ENCODE measurements around the gene TRAPPC8. TPM values are rescaled to one million over a fixed set of nuclear protein-coding genes. Genes with fewer than 3 reads are reported as not detected.

The TRAPPC8 gene
- total and polyA plus RNA-seq, 10 of the 15 experiments (the other 5 are each of a cell fraction or from before 2014, with no cell fraction given), result 13.0 to 75.4 (median 24.8) TPM

GRCh38 chr18:31878358-31878757, 64.6 kb downstream of the TRAPPC8 start:
- Histone ChIP-seq H2AFZ (ENCODE audit: control insufficient read depth, low read depth, low read length) (no peak overlapping the region), H3K27ac (ENCODE audit: control insufficient read depth, insufficient read depth) (no peak overlapping the region), H3K79me2 (ENCODE audit: control insufficient read depth, insufficient read depth, low read length) (no peaks in the 10 kb centered on the region), H3K27me3 (replicated peaks in 1 of 2; ENCODE audit: control insufficient read depth in 2 of 2, insufficient read depth in 2 of 2, low read length in 1 of 2) (no peaks in the 10 kb centered on the region), H3K4me2 (ENCODE audit: control insufficient read depth, insufficient read depth) (no peak overlapping the region), H3K9me3 (replicated peaks; ENCODE audit: control insufficient read depth, insufficient read depth, low read length) (peaks cover 2% of the 10 kb centered on the region; the same call in 2 of the 3 replicates), H3K4me3 (no peak overlapping the region), H3K36me3 (ENCODE audit: control insufficient read depth in 2 of 2, insufficient read depth in 2 of 2, low read length in 1 of 2) (peaks cover 4 to 15% of the 10 kb centered on the region in 2 experiments), H3K9ac (ENCODE audit: control insufficient read depth, insufficient read depth, low read length) (no peak overlapping the region), H3K4me1 (ENCODE audit: control insufficient read depth, insufficient read depth, low read length) (no peaks in the 10 kb centered on the region), H4K20me1 (ENCODE audit: control insufficient read depth, insufficient read depth) (no peaks in the 10 kb centered on the region)
- POLR2A ChIA-PET, result interaction anchor here (0.9 kb wide), 1 partner anchor 108 kb away, joined by 6 read pairs; no protein-coding TSS in a partner anchor
- WGBS (ENCODE audit: insufficient coverage, insufficient replicate concordance, low lambda C conversion rate, missing lambda C conversion rate), result 99% methylated on average over 4 of the region's 4 CpGs
- CTCF ChIA-PET, result no interaction called here
- intact Hi-C loops (cut with micrococcal nuclease; ENCODE audit: unreplicated experiment) (no loop called here), in situ Hi-C loops (cut with MboI) (no loop called here)
- DNase-seq (ENCODE audit: low read depth, low spot score), result no peak
- no peak for ATAC-seq
- TF ChIP-seq GABPA (IDR thresholded peaks at IDR 0.05; ENCODE audit: low read depth), result no peak
- TF ChIP-seq FOXK2 (IDR thresholded peaks at IDR 0.05), result no peak
- TF ChIP-seq PRDM15 (CRISPR knock-in tag; IDR thresholded peaks at IDR 0.05), result no peak
- RAD21 ChIA-PET (ENCODE audit: unreplicated experiment), result no interaction called here
- no peak for FAIRE-seq
- SMC1A ChIA-PET (ENCODE audit: uncharacterized antibody, unreplicated experiment), result no interaction called here
- BruUV-seq (replicated peaks), result no TSS peak

GRCh38 chr18:31877900-31878299, 65.0 kb downstream of the TRAPPC8 start:
- H3K9ac ChIP-seq (ENCODE audit: control insufficient read depth, insufficient read depth, low read length), result no peak overlapping the region
- ChIA-PET POLR2A (interaction anchor here (0.9 kb wide), 1 partner anchor 109 kb away, joined by 6 read pairs; no protein-coding TSS in a partner anchor), RAD21 (ENCODE audit: unreplicated experiment) (no interaction called here), SMC1A (ENCODE audit: uncharacterized antibody, unreplicated experiment) (no interaction called here), CTCF (no interaction called here)
- H3K27me3 ChIP-seq (replicated peaks in 1 of 2; ENCODE audit: control insufficient read depth in 2 of 2, insufficient read depth in 2 of 2, low read length in 1 of 2), result no peaks in the 10 kb centered on the region
- intact Hi-C loops (cut with micrococcal nuclease; ENCODE audit: unreplicated experiment), result no loop called here
- no peak overlapping the region for H2AFZ ChIP-seq (ENCODE audit: control insufficient read depth, low read depth, low read length)
- no peak for FAIRE-seq
- no peak overlapping the region for H3K4me3 ChIP-seq
- H3K9me3 ChIP-seq (replicated peaks; ENCODE audit: control insufficient read depth, insufficient read depth, low read length), result peaks cover 2% of the 10 kb centered on the region; the same call in 2 of the 3 replicates
- no peaks in the 10 kb centered on the region for H3K4me1 ChIP-seq (ENCODE audit: control insufficient read depth, insufficient read depth, low read length)
- peaks cover 4 to 15% of the 10 kb centered on the region in 2 experiments for H3K36me3 ChIP-seq (ENCODE audit: control insufficient read depth in 2 of 2, insufficient read depth in 2 of 2, low read length in 1 of 2)
- no peak for ATAC-seq
- H3K79me2 ChIP-seq (ENCODE audit: control insufficient read depth, insufficient read depth, low read length), result no peaks in the 10 kb centered on the region
- H4K20me1 ChIP-seq (ENCODE audit: control insufficient read depth, insufficient read depth), result no peaks in the 10 kb centered on the region
- no TSS peak for BruUV-seq (replicated peaks)
- in situ Hi-C loops (cut with MboI), result no loop called here
- no peak overlapping the region for H3K27ac ChIP-seq (ENCODE audit: control insufficient read depth, insufficient read depth)
- no peak overlapping the region for H3K4me2 ChIP-seq (ENCODE audit: control insufficient read depth, insufficient read depth)
- DNase-seq (ENCODE audit: low read depth, low spot score), result no peak
- 99% methylated on average over 5 of the region's 5 CpGs for WGBS (ENCODE audit: insufficient coverage, insufficient replicate concordance, low lambda C conversion rate, missing lambda C conversion rate)
- TF ChIP-seq RELA (IDR thresholded peaks at IDR 0.05; ENCODE audit: borderline replicate concordance, partially characterized antibody) (no peak), RCOR1 (conservative IDR thresholded peaks at IDR 0.05; ENCODE audit: low read depth, low read length) (no peak), RAD51 (IDR thresholded peaks at IDR 0.05) (no peak), SIN3A (IDR thresholded peaks at IDR 0.05; ENCODE audit: low read depth, low read length) (no peak), TBL1XR1 (IDR thresholded peaks at IDR 0.05; ENCODE audit: low read depth, low read length) (no peak), E2F4 (IDR thresholded peaks at IDR 0.05; ENCODE audit: low read depth, low read length) (no peak), EED (IDR thresholded peaks at IDR 0.05; ENCODE audit: low read depth) (no peak), IKZF1 (conservative IDR thresholded peaks at IDR 0.05) (no peak), RBBP5 (conservative IDR thresholded peaks at IDR 0.05) (no peak), NFXL1 (IDR thresholded peaks at IDR 0.05; ENCODE audit: borderline replicate concordance) (no peak), BHLHE40 (IDR thresholded peaks at IDR 0.05; ENCODE audit: borderline replicate concordance in 1 of 2, low read depth in 2 of 2, low read length in 1 of 2) (no peak), WRNIP1 (IDR thresholded peaks at IDR 0.05; ENCODE audit: borderline replicate concordance, low read depth, low read length) (no peak)
